Panc1 (cell line): Measurements from ENCODE around the gene DCC. TPM values are rescaled to one million over a fixed set of nuclear protein-coding genes. Genes with fewer than 3 reads are reported as not detected.

Experiments
- ATAC-seq: fragments of 200-7000 bp; cut with Tn5 transposase; 2 replicates; pipeline ENCODE4 v1.9.1; 2020; ENCODE audit warnings: mild to moderate bottlenecking, moderate library complexity
- BruUV-seq: library from RNA; stranded (reverse); fragments of 400-500 nt; replicated peaks from 2 replicates; lab custom pipeline; 2021; lab: Mats Ljungman, UMichigan
- CTCF ChIA-PET: fragments of 300-600 bp; sonication (Branson Sonifier 250); formaldehyde crosslinking; loops from one replicate; lab custom pipeline; 2022; ENCODE audit warnings: antibody characterized with exemption; lab: Charles Lee
- POLR2A ChIA-PET: fragments of 300-600 bp; sonication (Branson Sonifier 250); formaldehyde crosslinking; loops from one replicate; lab custom pipeline; 2022; ENCODE audit warnings: antibody characterized with exemption; lab: Charles Lee
- DNase-seq: peaks from one replicate; pipeline ENCODE4 v3.0.0-alpha.2; 2010; ENCODE audit warnings: low read depth, low spot score
- H3K27ac ChIP-seq: 2 replicates; pipeline ENCODE4 v1.5.1; 2011; ENCODE audit warnings: mild to moderate bottlenecking, low read length, inconsistent platforms
- H3K27me3 ChIP-seq: fragments of 200-500 bp; sonication (Bioruptor generic); 2 replicates; pipeline ENCODE4 v1.6.0; 2014; ENCODE audit warnings: low read length, inconsistent platforms; ENCODE audit not compliant: control insufficient read depth, insufficient read depth
- H3K36me3 ChIP-seq: fragments of 200-500 bp; sonication (Bioruptor generic); 2 replicates; pipeline ENCODE4 v1.5.1; 2014; ENCODE audit warnings: inconsistent platforms, mild to moderate bottlenecking, low read length, moderate library complexity; ENCODE audit not compliant: control insufficient read depth, insufficient read depth
- H3K4me1 ChIP-seq: 2 replicates; pipeline ENCODE4 v1.5.1; 2011; ENCODE audit warnings: inconsistent platforms, mild to moderate bottlenecking, low read length, moderate library complexity; ENCODE audit not compliant: control insufficient read depth, insufficient read depth
- H3K4me3 ChIP-seq, 2 experiments: 2 replicates each; pipeline ENCODE4 v1.5.1; 2011 to 2012; ENCODE audit warnings: low read depth in 2 of 2, low read length in 2 of 2, mild to moderate bottlenecking in 2 of 2, inconsistent platforms in 1 of 2, moderate library complexity in 1 of 2
- H3K9me3 ChIP-seq: fragments of 200-500 bp; sonication (Bioruptor generic); 2 replicates; pipeline ENCODE4 v1.5.1; 2014; ENCODE audit warnings: low read depth, mild to moderate bottlenecking, inconsistent platforms, low read length, moderate library complexity; ENCODE audit not compliant: control insufficient read depth, insufficient read depth
- CTCF ChIP-seq: fragments of 450-650 bp; IDR thresholded peaks from 2 replicates; pipeline ENCODE4 v1.5.1; 2017; ENCODE audit warnings: mild to moderate bottlenecking
- POLR2AphosphoS5 ChIP-seq: IDR thresholded peaks from 2 replicates; pipeline ENCODE4 v1.6.1; 2012; ENCODE audit warnings: mild to moderate bottlenecking, low read depth, low read length, moderate library complexity
- REST ChIP-seq, 2 experiments: IDR thresholded peaks; 2 replicates each; pipeline ENCODE4 v1.6.1; 2011 to 2012; ENCODE audit warnings: low read depth in 2 of 2, control low read depth in 1 of 2, low read length in 1 of 2, mild to moderate bottlenecking in 1 of 2, moderate library complexity in 1 of 2; ENCODE audit not compliant: insufficient read depth in 1 of 2
- SIN3A ChIP-seq: IDR thresholded peaks from 2 replicates; pipeline ENCODE4 v1.6.1; 2012; ENCODE audit warnings: low read depth, mild to moderate bottlenecking, low read length, moderate library complexity, borderline replicate concordance; ENCODE audit not compliant: insufficient read depth
- TCF7L2 ChIP-seq: IDR thresholded peaks from 2 replicates; pipeline ENCODE4 v1.6.1; 2011; ENCODE audit warnings: mild to moderate bottlenecking, low read depth, low read length, inconsistent platforms
- in situ Hi-C: cut with HindIII; loops from 2 replicates; pipeline ENCODE4 v1.10.0; 2016; ENCODE audit warnings: low sequenced_read_pairs, low pct_unique_long_range_greater_than_20kb
- intact Hi-C: fragments of 100-400 bp; cut with micrococcal nuclease; formaldehyde crosslinking; loops from one replicate; pipeline ENCODE4 v1.10.0; 2022; ENCODE audit not compliant: unreplicated experiment
- total RNA-seq: library from RNA; stranded (reverse); gene quantifications from one replicate; pipeline ENCODE4 v1.2.1, GENCODE V29; 2021; ENCODE audit not compliant: unreplicated experiment

DCC gene
- total RNA-seq, 1 experiment from 2014 or later: not detected

- no TSS peak for BruUV-seq
- ChIA-PET CTCF (no interaction called here), POLR2A (no interaction called here)
- DNase-seq (no peak), ATAC-seq (no peak)
- TF ChIP-seq REST (IDR thresholded peaks at IDR 0.05; ENCODE audit: insufficient read depth in 1 of 2, low read depth in 2 of 2, low read length in 1 of 2): no peak
- TF ChIP-seq POLR2AphosphoS5: no peak
- no peak for TF ChIP-seq SIN3A
- no peak for TF ChIP-seq TCF7L2
- TF ChIP-seq CTCF: no peak
- Histone ChIP-seq H3K27ac (no peak overlapping the region), H3K27me3 (no peaks in the 10 kb centered on the region), H3K9me3 (no peaks in the 10 kb centered on the region), H3K4me1 (no peaks in the 10 kb centered on the region), H3K36me3 (no peaks in the 10 kb centered on the region; the same call in 1 of the 2 replicates), H3K4me3 (no peak overlapping the region)
- intact Hi-C loops: loop anchor here (10.0 kb wide), 1 partner anchor 1015 kb away; no protein-coding TSS in a partner anchor
- in situ Hi-C loops: no loop called here
Measured at GRCh38 chr18:52679354-52679753, 339.4 kb downstream of the DCC start.

GRCh38 chr18:52682260-52682659 is 342.3 kb downstream of the DCC start:
- H3K9me3 ChIP-seq: no peaks in the 10 kb centered on the region
- ChIA-PET CTCF (no interaction called here), POLR2A (no interaction called here)
- DNase-seq (no peak), ATAC-seq (no peak)
- no TSS peak for BruUV-seq
- TF ChIP-seq REST (IDR thresholded peaks at IDR 0.05; ENCODE audit: insufficient read depth in 1 of 2, low read depth in 2 of 2, low read length in 1 of 2) (no peak), POLR2AphosphoS5 (no peak), CTCF (no peak)
- no peak overlapping the region for H3K27ac ChIP-seq
- H3K4me1 ChIP-seq: no peaks in the 10 kb centered on the region
- in situ Hi-C loops (no loop called here), intact Hi-C loops (no loop called here)
- H3K36me3 ChIP-seq: no peaks in the 10 kb centered on the region
- no peak overlapping the region for H3K4me3 ChIP-seq
- H3K27me3 ChIP-seq: no peaks in the 10 kb centered on the region
